GM19035 (cell line): ENCODE data around the gene UTY.

Experiments used
- ATAC-seq: cut with Tn5 transposase; IDR thresholded peaks from one replicate; pipeline ENCODE4 v1.9.1; 2021; ENCODE audit not compliant: unreplicated experiment

Gene UTY

GRCh38 chrY:13416869-13417661 lies 62.8 kb downstream of the UTY start:
- ATAC-seq, result peak; percentile 79

DNA sequence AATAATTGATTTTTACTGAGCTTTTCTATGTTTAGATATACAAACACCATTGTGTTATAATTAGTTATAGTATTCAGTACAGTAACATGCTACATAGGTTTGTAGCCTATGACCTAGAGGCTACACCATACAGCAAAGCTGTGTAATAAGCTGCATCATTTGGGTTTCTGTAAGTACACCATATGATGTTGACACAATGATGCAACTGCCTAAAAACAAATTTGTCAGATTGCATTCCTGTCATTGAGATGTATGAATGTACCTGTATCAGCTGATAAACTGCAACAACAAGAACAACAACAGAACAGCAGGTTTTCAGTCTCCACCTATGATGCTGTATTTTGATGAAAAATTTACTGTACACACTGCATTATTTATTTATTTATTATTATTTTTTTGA lies 64.3 kb downstream of the UTY start:
- no peak for ATAC-seq

DNA sequence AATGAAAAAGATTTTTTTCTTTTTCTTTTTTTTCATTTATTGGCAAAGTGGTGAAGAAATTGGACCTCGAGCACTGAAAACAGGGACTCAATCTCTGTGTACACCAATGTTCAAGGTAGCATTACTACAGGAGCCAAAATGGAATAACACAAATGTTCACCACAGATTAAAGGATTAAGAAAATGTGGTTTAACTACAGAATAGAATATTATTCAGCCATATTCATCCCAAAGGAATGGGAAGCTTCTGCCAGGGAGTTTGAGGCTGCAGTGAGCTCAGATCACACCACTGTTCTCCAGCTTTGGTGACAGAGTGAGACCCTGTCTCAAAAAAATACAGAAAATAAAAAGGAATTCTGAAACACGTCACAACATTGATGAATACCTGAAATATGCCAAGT lies 81.0 kb downstream of the UTY start:
- ATAC-seq, result no peak

GRCh38 chrY:13381110-13381683 lies 98.6 kb downstream of the UTY start:
- peak; percentile 75 for ATAC-seq

DNA sequence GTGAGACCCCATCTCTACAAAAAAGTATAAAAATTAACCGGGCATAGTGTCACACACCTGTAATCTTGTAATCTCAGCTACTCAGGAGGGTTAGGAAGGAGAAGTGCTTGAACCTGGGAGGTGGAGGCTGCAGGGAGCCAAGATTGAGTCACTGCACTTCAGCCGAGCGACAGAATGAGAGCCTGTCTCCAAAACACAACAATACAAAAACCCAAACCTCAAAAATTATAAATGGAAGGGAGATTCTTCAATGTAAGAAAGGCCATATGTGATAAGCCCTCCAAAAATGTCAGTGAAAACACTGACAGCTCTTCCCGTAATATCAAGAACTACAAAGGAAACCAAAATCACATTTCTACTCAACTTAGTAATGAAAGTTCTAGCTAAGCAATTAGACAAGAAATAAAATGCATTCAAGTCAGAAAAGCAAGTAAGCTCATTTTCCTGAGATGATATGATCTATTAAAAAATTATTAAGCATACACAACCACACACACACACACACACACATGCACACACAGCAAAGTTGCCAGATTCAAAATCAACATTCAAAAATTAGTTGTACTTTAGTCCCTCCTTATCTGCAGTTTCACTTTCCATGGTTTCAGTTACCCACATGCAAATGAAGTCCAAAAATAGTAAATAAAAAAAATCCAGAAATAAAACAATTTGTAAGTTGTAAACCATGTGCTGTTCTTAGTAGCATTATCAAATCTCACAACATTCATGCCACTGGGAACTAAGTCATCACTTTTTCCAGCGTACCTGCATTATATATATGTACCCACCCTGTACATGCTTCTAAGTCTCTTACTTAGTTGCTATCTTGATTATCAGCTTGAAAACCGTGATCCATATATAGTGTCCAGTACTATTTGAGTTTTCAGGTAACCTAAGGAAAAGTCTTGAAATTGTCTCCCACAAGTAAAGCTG lies 108.7 kb downstream of the UTY start:
- no peak for ATAC-seq

DNA sequence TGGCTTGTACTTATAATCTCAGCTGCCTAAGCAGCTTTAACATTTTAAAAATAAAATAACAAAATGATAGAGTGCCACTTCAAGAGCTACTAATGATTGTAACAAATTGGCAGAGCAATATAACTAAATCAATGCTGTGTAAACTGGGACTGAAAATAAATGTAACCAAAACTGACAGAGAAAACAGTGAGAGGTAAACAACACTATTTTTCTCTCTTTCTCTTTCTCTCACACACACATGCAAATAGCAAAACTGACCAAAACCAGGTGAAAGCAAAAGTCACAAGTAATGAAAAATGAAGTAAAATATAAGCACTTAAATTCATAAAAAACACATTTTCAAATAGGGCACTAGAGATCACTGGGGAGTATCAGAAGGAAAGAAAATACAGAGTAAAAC lies 109.6 kb downstream of the UTY start:
- no peak for ATAC-seq

- ATAC-seq, result no peak
These were observed 111.4 kb downstream of the UTY start for GRCh38 chrY:13368513-13368845.

GRCh38 chrY:13363641-13364040 lies 116.2 kb downstream of the UTY start:
- no peak for ATAC-seq

GRCh38 chrY:13362662-13363061 lies 117.2 kb downstream of the UTY start:
- no peak for ATAC-seq

DNA sequence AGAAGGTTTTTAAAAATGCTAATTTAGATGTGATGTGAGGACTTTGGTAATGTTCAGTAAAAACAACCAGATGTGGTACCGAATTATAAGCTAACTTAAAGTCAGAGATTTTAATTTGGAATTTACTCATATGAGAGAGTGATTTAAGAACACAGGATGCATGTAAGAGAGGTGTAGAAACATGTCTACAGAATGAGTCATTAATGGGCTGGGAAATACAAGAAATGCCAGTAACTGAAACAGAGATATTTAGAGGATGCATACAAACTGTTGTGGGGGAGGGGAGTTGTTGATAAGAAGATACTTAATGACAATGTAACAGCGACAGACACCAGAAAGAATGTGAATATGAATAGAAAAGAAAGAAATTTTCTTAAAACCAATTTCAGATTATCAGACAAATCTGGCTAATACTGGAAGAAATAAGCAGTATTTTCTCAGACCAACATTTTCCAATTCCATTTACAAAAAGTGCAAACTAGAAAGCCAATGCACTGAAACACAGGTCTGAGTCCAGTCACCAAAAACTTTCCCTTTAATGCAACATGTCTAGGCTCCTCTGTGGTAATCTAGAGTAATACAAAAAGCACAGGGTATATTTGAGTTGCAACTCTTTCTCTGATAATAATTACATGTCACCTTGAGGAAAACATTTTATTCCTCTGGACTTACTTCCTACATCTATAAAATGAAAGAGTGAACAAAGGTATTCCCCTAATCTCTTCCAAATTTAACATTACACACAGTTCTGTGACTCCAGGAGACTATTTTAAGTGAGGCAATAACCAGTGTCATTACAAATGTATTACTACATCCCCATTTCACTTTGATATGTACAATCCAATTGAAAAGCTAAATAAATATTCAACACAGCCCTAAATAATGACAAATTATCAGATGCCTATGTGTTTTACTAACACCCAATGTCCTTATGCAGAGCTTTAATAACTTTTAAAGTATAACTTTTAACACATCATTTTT lies 117.9 kb downstream of the UTY start:
- ATAC-seq, result no peak

GRCh38 chrY:13351443-13351842 lies 128.4 kb downstream of the UTY start:
- ATAC-seq, result no peak

DNA sequence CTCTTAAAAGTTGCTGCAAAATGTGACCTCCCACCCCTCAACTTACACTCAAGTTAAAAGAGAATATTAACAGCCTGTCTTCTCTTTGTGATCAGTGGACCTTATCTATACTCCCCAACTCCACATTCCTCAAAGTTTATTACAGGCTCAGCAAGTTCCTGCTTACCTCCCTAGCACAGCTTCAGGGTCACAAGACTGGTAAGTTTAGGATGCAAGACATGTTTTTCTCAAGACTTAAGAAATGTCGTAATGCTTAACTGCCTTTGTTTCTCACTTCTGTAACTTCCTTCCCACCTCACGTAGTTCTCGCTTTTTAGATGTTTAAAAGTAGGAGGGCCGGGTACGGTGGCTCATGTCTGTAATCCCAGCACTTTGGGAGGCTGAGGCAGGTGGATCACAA lies 132.7 kb downstream of the UTY start:
- no peak for ATAC-seq

DNA sequence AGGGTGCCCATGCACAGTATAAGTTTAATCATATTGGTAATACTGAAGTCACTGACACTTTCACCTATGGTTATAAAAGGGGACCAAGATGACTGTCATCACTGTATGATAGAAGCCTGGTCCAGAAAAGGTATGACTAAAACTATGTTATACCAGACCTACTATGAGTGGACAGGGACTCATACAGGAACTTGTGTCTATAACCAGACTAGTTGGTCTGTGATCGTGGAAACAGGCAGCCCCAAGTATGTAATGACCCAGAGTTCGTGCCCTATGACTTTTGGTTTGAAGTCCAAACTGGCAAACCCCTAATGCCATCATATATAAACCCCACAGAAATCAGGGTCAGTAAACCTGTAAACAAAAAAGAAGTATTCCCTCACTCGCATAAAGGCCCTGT lies 134.3 kb downstream of the UTY start:
- no peak for ATAC-seq

DNA sequence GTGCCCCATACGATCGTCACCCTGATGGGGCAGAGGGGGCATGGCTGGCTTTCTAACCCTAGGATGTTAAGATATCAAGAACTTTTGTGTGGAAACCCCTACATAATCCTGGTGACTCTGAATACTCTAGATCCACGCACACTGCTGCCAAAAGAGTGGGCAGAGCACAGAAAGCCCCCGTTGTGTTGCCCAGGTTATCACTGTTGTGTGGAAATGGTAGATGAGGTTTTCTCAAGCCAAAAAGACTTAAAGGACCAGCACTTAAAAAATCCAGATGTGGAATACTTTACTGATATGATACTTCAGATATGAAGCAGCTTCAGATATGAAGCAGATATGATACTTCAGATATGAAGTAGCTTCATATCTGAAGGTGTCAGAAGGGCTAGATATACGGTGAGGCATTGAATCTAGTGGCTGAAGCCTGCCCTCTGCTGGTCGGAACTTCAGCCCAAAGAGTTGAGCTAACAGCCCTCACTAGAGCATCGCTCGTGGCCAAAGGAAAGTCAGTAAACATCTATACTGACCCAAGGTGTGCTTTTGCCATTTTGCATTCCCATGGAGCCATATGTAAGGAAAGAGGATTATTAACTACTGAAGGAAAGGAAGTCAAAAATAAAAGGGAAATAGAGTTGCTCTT lies 136.4 kb downstream of the UTY start:
- no peak for ATAC-seq

DNA sequence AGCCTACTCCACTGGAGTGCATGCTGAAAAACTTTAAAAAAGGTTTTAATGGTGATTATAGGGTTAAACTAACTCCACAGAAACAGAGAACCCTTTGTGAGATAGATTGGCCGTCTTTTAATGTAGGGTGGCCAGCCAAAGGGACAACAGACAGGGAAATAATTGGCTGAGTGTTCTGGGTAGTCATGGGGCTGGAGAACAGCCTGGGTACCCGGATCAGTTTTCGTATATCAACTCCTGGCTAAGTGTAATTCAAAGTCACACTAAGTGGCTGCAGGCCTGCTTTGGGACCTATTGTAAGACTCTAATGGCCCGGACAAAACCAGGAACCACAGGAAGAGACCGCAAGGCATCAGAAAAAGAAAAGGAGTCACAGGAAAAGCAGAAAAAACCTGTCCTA lies 139.9 kb downstream of the UTY start:
- ATAC-seq, result no peak

GRCh38 chrY:13339381-13339780 lies 140.5 kb downstream of the UTY start:
- no peak for ATAC-seq

DNA sequence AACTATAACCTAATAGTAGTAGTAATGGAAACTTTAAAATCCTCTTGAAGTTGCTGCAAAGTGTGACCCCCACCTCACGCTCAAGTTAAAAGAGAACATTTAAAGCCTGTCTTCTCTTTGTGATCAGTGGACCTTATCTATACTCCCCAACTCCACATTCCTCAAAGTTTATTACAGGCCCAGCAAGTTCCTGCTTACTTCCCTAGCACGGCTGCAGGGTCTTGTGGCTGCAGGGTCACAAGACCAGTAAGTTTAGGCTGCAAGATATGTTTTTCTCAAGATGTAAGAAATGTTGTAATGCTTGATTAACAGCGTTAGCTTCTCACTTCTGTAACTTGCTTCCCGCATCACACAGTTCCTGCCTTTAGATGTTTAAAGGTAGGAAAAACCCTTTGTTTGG lies 141.1 kb downstream of the UTY start:
- ATAC-seq, result no peak

GRCh38 chrY:13337934-13338333 lies 141.9 kb downstream of the UTY start:
- no peak for ATAC-seq

- no peak for ATAC-seq
These were observed 146.0 kb downstream of the UTY start for GRCh38 chrY:13333791-13334190.

- ATAC-seq, result no peak
These were observed 149.2 kb downstream of the UTY start for GRCh38 chrY:13330651-13331050.
